22Rv1 (cell line): ENCODE data around the gene ACAP1.

Source experiments
- H3K27ac ChIP-seq: fragments of 450-650 bp; 2 replicates; pipeline ENCODE4 v1.5.1; 2017
- CTCF ChIP-seq: fragments of 450-650 bp; IDR thresholded peaks from 2 replicates; pipeline ENCODE4 v1.5.1; 2017; ENCODE audit warnings: mild to moderate bottlenecking
- ZFX ChIP-seq: fragments of 450-650 bp; IDR thresholded peaks from 2 replicates; pipeline ENCODE4 v1.6.1; 2017; ENCODE audit warnings: antibody characterized with exemption, borderline replicate concordance

The ACAP1 gene

GRCh38 chr17:7348478-7349242, 12.3 kb downstream of the ACAP1 start:
- H3K27ac ChIP-seq: peak overlapping the region; percentile 91; the same call in 1 of the 2 replicates
- TF ChIP-seq CTCF (no peak), ZFX (no peak)

GRCh38 chr17:7351665-7352502, 15.6 kb downstream of the ACAP1 start, which contains the start of gene KCTD11:
Gene KCTD11, plus strand, starts transcription at chr17:7352162.
- H3K27ac ChIP-seq: peak within 1 kb of the TSS; percentile 91
- TF ChIP-seq ZFX (no peak), CTCF (peak; percentile 61)

GRCh38 chr17:7352503-7352889, 16.2 kb downstream of the ACAP1 start:
- peak overlapping the region; percentile 91 for H3K27ac ChIP-seq
- TF ChIP-seq ZFX (no peak), CTCF (0 out of 2 replicates have a peak, but pooled peaks have one; percentile 6)

- peak overlapping the region; percentile 91; the same call in 1 of the 2 replicates for H3K27ac ChIP-seq
- TF ChIP-seq ZFX: no peak
- TF ChIP-seq CTCF: no peak
These were observed 16.7 kb downstream of the ACAP1 start for GRCh38 chr17:7352910-7353635.

GRCh38 chr17:7354262-7354843, 18.0 kb downstream of the ACAP1 start:
- H3K27ac ChIP-seq: no peak overlapping the region
- TF ChIP-seq ZFX (no peak), CTCF (no peak)

- TF ChIP-seq ZFX: no peak
- no peak for TF ChIP-seq CTCF
- H3K27ac ChIP-seq: no peak within 1 kb of the TSS
These were observed 18.7 kb downstream of the ACAP1 start, which contains the start of gene TMEM95 for GRCh38 chr17:7355053-7355452. Gene TMEM95, plus strand, starts transcription at chr17:7355156. Its CDS starts 49 bp downstream, at chr17:7355205.
